Stimulated activated CD8-positive, alpha-beta memory T cell treated with anti-CD3 and anti-CD28 coated beads, Interleukin-15, amount 100 ng/mL, for 4 hours (primary cell): ENCODE data around the gene SACM1L.

Source experiments
- DNase-seq, 2 donors: peaks; one replicate each; pipeline ENCODE4 v3.0.0-alpha.2; 2020; ENCODE audit warnings: low read depth in 2 of 2

Gene SACM1L, protein sequence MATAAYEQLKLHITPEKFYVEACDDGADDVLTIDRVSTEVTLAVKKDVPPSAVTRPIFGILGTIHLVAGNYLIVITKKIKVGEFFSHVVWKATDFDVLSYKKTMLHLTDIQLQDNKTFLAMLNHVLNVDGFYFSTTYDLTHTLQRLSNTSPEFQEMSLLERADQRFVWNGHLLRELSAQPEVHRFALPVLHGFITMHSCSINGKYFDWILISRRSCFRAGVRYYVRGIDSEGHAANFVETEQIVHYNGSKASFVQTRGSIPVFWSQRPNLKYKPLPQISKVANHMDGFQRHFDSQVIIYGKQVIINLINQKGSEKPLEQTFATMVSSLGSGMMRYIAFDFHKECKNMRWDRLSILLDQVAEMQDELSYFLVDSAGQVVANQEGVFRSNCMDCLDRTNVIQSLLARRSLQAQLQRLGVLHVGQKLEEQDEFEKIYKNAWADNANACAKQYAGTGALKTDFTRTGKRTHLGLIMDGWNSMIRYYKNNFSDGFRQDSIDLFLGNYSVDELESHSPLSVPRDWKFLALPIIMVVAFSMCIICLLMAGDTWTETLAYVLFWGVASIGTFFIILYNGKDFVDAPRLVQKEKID

DNA sequence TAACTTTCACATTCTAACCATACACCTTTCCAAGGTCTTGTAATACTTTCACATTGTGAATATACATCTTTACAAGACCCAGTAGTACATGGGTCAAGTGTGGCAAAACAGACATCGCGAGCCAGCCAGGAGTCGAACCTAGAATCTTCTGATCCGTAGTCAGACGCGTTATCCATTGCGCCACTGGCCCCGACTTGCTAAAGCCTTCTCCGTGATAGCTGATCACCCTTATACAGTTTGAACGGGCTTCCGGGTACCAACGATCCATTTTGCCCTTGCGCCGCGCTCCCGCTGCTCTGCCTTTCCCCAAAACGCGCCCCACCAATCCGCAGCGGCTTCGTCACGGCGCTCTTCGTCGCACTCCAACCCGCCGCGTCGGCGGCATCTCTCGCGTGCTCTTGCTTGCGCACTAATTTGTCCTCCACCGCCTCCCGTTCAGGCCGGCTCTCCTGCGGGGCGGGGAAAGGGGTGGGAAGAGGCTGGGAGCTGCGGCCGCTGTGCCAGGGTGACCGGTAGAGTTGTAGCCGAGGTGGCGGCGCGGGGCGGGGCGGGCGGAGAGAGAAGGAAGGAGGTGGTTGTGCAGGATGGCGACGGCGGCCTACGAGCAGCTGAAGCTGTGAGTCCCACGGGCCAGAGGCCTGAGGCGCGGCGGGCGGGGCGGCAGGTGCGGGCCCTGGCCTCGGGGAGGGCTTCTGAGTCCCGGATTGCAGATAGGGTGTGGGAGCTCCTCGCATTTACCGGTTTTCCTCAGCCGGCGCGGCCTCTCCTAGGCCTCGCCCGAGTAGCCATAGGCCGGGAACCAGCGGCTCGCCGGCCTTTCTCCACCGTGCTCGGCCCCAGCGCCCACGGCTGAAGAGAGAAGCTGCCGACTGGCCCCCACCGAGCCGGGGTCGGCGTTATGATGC is at the start of gene SACM1L:
TSS of gene SACM1L (plus strand) at position 515 of the 905 bp plus-strand sequence. CDS start at position 585, 70 bp downstream.
- peak; percentile 88 to 90 for DNase-seq

DNA sequence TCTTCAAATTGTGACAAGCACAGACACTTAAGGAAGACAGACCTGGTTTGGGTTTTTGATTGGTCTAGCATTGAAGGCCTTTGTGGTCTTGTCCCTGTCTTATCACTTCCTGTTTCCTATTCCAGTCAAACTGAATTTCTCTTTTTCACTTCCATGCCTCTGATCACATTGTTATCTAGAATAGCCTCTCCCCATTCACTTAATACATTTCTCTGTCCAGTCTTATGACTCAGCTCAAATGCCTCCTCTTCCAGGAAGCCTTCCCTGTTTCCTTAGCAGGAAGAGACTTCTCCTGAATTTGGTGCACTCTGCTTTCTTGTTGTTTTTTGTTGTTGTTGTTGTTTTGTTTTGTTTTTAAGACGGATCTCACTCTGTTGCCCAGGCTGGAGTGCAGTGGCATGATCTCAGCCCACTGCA is 49.1 kb upstream of the SACM1L start:
- no peak for DNase-seq

DNA sequence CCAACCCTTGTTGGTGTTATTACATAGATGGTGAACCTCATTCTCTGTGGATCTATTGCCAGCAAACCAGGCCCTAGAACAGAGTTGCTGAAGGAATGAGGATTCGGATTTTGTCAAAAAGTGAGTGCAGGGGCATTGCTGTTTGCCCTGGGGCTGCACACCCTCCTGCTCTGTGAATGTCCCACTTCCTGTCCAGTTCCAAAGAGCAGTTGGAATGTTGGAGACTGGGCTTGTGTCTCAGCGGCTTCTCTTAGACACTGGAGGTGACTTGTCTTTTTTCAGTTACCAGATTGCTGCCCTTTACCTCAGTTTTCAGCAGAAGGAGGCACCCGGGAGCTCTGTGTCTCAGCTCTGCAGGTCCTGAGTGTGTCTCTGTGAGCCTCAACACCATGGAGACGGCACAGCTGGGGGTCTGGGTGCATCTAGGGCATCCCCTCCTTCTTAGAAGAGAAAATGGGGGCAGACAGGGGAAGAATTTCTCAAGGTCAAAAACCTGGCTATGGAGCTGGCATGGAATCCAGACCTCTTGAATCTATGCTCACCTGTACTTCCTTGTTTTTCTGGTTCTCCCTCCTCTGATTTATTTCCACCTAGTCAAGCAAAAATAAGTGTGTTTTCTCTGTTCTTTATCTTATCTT is 48.4 kb upstream of the SACM1L start:
- no peak for DNase-seq

DNA sequence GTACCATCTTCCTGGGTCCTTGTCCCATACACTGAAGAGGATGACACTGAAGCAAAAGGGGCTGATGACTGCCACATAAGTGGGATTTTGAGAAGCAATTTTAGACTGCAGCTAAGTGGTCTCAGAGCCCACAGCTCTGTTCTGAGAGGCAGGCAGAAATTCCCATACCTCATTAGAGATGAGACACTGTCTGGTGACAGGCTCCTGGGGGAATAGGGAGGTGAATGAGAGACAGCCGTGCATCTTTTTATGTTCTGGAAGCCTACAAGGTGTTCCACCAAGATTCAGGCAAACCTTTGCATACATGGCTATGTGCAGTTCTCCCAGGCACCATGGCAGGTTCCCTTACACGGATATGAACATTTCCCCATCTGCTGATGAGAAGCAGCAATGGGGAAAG is 47.4 kb upstream of the SACM1L start:
- no peak for DNase-seq

DNA sequence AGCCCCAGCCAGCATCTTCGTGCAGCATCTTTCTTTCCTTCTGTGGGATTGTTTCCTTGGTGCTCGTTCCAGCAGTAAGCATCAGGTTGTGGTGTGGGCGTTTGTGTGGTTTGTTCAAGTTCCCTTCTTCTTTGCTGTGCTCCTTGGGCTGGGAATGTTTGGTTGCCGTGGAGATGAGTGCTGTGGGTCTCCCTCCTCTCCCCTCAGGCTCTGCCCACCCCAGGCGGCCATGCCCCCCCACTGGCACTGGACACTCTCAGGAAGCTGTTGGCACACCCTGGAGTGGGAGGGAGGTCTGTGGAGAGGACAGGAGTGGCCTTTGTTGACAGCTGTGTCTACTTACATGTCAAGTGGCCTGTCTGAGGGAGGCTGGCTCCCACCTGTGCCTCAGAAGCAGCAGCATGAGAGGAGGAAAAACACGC is 46.5 kb upstream of the SACM1L start:
- no peak for DNase-seq

DNA sequence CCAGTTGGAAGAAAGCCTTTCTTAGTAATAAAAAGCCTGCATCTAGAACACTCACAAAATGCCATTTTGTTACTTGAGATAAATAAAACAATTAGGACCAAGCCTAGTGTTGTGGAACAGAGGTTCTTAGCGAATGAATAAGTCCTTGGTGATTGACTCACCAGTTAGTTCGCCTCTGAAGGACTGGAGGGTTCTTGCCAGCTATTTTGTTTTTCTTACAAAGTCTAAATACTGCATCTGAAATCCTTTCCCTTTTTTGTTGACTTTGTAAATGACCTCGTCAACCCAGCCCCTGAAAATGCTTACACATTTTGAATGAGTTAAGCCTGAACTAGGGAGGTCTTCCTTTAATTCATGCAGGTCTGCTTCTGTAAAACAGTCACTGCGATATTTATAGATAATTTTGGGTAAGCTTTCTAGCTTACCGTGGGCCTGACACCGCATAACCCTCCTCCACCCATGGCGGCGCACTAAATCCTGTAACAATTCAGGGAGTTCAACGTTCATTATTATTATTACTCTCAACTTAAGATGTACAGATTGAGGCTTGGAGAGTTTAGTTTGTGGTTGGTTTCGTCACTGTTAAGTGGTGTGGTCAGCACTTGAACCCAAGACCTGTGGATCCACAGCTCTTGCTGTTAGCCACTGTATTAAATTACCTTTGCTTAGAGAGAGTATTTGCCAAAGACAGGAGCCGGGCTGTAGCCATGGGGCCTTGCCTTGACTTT is 45.0 kb upstream of the SACM1L start:
- no peak for DNase-seq

DNA sequence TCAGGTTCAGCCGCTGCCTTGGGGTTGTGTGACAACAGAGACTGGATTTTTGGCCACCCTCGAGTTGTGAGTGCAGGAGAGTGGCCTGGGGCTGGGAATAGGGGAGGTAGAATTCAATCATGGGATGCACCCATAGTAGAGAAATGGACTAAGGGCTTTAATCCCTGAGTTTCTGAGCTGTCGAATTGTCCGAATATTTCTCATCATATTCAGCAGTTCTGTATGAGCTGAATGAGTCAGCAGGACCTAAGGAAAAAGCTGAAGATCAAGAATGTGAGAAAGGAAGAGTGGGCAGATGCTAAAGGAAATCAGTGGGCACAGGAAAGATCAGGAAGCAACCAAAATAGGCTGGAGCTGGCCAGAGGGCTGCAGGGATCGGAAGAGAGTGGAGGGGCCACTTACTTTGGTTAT is 44.4 kb upstream of the SACM1L start:
- DNase-seq: no peak

DNA sequence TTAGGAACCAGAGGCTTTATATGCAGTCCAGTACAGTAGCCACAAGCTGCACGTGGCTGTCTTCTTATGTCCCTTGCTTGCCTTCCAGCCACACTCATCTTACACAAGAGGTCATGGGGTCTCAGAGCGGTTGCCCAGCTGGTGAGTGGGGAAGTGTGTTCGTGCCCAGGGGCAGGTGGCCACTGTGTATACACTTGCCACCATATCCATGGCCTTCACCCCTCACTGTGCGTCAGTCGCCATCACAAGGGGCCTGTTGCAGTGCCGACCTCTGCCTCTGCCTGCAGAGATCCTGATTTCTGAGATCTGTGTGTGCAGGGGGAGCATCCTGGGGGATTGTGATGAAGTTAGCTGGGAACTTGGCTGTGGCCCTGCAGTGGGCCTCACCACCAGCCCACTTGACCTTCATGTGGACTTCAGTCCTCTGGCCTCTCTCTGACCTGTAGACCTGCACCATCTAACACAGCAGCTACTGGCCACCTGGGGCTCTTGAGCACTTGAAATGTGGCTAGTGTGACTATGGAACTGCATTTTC is 43.1 kb upstream of the SACM1L start:
- DNase-seq: no peak

DNA sequence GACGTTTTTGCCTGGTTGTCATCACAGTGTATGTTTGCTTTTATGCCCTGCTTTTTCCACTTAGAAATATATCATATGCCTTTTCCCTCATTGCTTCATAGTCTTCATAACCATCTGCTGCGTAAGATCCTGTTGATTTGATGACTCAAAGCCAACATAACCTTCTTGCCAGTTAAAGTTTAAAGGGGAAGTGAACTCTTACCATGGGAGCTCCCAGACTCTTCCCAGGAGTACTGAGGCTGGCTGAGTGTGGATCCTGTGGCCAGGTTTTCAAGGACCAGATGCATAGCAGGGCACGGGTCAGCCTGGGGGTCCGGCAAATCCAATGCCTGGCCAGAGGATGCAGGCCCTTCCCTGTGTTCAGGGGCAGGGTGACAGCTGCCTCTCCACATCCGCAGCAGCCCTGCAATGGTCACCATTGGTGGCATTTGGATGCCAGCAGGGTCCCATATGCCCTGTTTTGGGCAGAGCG is 42.0 kb upstream of the SACM1L start:
- no peak for DNase-seq

DNA sequence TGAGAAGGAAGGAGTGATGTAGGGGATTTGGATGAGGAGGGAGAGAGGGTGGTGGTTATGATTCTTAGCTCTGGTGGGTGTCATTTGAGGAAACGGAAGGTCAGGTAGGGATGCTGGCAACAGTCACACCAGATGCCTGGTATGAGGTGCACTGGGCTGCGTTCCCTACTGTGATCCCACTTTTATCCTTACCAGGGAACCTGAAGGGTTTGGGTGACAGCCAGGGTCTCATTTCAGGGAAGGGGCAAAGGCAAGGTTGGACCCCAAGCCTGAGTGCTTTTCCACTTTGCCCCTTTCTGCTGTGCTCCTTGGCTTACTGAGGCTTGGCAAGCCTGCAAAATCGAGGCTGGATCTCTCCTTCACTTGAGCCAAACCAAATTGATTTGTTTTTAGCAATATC is 36.0 kb upstream of the SACM1L start:
- DNase-seq: no peak

DNA sequence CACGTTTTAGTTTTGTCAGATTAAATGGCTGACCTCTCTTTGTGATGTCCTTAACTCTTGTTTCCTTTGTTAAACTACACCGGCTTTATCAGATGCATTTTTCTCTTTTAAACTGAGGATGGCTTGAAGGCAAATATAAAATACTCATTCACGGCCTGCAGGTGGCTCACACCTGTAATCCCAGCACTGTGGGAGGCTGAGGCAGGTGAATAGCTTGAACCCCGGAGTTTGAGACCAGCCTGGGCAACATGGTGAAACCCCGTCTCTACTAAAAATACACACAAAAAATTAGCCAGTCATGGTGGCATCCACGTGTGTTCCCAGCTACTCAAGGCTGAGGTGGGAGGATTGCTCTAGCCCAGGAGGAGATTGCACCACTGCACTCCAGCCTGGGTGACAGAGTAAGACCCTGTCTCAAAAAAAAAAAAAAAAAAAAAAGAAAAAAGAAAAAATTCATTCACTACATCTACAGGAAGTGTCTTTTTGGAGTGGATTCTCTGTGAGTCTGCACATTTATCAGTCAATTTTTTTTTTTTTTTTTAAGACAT is 34.7 kb upstream of the SACM1L start:
- DNase-seq: no peak

DNA sequence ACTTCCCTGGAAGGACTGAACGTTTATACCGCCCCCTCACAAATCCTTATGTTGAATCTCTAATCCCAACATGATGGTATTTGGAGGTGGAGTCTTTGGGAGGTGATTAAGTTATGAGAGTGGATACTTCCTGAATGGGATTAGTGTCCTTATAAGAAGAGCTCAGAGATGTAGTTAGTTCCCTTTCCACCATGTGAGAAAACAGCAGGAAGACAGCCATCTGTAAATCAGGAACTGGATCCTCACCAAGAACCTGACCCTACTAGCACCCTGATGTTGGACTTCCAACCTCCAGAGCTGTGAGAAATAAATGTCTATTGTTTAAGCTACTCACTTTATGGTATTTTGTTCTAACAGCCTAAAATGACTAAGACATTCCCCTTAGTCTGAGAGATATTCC is 33.3 kb upstream of the SACM1L start:
- DNase-seq: no peak

DNA sequence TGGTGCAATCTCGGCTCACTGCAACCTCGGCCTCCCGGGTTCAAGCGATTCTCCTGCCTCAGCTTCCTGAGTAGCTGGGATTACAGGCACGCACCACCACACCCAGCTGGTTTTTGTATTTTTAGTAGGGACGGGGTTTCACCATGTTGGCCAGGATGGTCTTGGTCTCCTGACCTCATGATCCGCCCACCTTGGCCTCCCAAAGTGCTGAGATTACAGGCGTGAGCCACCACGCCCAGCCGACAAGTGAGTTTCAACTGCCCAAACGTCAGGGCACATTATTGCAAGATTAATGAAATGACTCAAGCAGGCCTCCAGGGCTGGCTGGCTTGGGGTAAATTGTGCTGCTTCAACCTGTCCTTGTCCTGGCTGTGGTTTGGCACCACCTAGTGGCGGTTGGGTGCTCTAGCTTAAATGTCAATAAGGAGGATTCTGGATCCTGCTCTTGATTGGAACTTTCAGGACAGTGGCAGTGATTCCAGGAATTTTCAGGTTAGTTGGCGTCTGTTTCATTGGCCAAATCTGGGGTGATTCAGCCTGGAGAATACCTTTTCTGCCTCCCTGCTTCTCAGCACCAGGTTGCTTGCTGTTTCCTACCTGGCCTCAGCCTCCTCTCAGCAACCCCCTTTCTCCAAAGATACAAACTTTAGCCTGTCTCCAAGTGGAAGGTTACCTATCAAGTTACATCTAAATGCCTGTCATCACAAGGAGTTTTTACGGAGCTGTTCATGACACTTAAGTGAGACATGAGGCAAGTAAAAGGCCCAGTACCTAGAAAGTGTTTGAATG is 32.4 kb upstream of the SACM1L start:
- DNase-seq: peak; percentile 60 to 74

DNA sequence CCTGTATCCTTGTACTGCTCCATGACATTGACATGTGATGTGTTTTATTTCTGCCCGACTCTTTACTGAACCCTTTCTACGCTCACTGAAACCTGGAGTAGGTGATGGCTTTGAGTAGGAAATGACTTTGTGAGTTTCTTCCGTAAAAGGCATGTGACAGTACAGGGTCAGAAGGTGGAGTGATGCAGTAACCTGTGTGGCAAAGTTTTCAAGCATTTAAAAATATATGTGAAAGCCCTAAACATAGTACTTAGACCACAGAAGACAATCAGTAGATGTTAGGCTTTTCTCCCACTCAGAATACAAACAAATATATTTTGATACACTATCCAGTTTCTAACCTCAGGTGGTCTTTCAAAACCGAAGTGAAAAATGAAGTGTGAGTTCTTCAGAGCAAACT is 31.3 kb upstream of the SACM1L start:
- DNase-seq: no peak

DNA sequence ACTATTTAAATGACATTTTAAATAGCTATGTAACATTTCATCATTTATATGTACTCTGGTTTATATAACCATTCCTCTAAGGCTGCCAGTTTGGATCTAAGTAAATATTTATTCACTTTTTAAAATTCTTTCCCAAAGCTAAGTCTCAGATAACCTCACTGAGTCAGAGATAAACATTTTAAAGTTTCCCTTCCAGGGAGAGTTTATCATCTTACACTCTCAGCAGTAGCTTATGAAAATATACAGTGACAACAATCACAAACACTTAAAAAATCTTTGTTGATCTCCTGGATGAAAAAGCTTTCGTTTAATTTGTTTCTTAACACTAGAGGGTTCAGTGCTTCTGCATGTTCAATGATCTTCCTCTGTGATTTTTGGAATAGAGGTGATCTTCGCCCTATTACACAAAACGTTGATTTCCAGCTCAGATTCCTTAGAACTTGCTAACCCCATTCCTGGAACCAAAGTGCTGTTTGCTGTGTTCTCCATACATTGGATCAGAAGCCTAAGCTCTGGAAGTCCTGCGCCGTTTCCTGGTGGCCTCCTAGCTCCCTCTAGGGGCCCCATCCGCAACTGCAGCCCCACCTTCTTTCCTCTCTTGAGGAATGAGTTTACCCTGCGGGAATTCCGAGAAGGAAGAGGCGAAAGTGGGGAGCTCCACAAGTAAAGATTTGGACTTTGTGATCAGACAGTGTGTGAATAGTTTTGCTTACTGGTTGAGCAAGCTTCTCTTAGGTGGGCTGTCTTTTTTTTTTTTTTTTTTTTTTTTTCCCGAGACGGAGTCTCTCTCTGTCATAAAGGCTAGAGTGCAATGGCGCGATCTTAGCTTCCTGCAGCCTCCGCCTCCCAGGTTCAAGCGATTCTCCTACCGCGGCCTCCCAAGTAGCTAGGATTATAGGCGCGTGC is 29.3 kb upstream of the SACM1L start:
- no peak for DNase-seq

DNA sequence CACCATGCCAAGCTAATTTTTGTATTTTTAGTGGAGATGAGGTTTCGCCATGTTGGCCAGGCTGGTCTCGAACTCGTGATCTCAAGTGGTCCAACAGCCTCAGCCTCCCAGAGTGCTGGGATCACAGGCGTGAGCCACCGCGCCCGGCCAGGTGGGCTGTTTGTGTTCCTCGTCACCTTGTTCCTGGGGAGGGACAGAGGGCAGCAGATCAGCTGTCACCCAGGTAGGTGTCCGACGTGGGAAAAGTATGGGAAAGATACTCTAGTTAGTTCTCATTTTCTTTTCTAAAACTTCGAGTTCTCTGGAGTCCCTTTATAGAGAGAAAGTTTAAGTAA is 28.7 kb upstream of the SACM1L start:
- no peak for DNase-seq

DNA sequence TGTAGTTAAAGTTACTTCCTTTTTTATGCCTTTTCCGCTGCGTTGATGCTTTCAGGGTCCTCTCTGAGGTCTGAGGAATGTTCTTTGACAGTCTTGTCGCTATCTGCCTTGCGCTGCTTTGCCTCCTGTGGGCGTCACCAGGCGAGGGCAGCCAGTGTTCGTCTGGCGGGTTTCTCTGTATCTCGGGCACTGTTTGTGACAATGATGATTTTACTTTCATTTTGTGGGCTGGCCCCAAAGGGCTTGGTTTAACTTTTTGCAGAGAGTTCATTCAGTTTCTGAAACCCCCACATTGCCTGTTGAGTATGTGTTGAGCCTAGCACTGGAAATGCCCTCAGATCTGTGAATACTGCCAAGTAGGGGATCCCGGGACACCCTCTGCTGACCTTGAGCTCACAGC is 24.6 kb upstream of the SACM1L start:
- peak; percentile 49 to 65 for DNase-seq

DNA sequence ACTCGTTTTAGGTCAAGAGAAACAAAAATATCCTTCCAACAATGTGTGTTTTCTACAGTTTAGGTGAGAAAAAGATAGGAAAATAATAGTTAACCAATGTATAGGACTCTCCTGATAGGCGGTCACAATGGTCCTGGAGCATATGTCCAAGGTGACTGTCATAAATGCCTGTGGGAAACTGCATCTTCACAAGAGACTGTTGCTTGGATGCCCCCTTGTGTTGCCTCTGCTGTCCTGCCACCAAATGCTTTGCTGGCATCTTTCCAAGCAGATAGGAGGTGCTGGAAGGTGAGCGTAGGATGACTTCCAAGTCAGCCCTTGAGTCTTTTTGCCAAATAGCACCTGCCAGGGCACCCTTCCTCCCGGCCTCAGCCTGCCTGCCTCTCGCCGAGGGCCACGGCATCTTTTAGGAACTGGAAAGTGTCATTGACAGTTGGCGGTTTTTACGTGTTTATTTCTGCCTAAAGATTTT is 24.1 kb upstream of the SACM1L start:
- DNase-seq: no peak
